ENCODE results near the gene RPS2.

The RPS2 gene

GRCh38 chr16:1950559-1950958, 14.1 kb downstream of the RPS2 start:
- DNase-seq (ENCODE audit: low spot score), result no peak
- TF ChIP-seq CTCF (IDR thresholded peaks at IDR 0.05; ENCODE audit: extremely low read depth, insufficient read depth, missing control alignments), result no peak
- in situ Hi-C loops (cut with MboI; ENCODE audit: low pct_unique_long_range_greater_than_20kb, low sequenced_read_pairs, unreplicated experiment), result no loop called here

GRCh38 chr16:1950047-1950446, 14.6 kb downstream of the RPS2 start:
- in situ Hi-C loops (cut with MboI; ENCODE audit: low pct_unique_long_range_greater_than_20kb, low sequenced_read_pairs, unreplicated experiment), result no loop called here
- no peak for DNase-seq (ENCODE audit: low spot score)
- no peak for TF ChIP-seq CTCF (IDR thresholded peaks at IDR 0.05; ENCODE audit: extremely low read depth, insufficient read depth, missing control alignments)

GRCh38 chr16:1949507-1949906, 15.1 kb downstream of the RPS2 start:
- no peak for TF ChIP-seq CTCF (IDR thresholded peaks at IDR 0.05; ENCODE audit: extremely low read depth, insufficient read depth, missing control alignments)
- in situ Hi-C loops (cut with MboI; ENCODE audit: low pct_unique_long_range_greater_than_20kb, low sequenced_read_pairs, unreplicated experiment), result no loop called here
- DNase-seq (ENCODE audit: low spot score), result no peak

- DNase-seq (ENCODE audit: low spot score), result no peak
- no peak for TF ChIP-seq CTCF (IDR thresholded peaks at IDR 0.05; ENCODE audit: extremely low read depth, insufficient read depth, missing control alignments)
- in situ Hi-C loops (cut with MboI; ENCODE audit: low pct_unique_long_range_greater_than_20kb, low sequenced_read_pairs, unreplicated experiment), result no loop called here
Observed at GRCh38 chr16:1947369-1947670, 17.3 kb downstream of the RPS2 start.

- TF ChIP-seq CTCF (IDR thresholded peaks at IDR 0.05; ENCODE audit: extremely low read depth, insufficient read depth, missing control alignments), result no peak
- no peak for DNase-seq (ENCODE audit: low spot score)
- in situ Hi-C loops (cut with MboI; ENCODE audit: low pct_unique_long_range_greater_than_20kb, low sequenced_read_pairs, unreplicated experiment), result no loop called here
Observed at GRCh38 chr16:1946495-1947368, 17.9 kb downstream of the RPS2 start.

- in situ Hi-C loops (cut with MboI; ENCODE audit: low pct_unique_long_range_greater_than_20kb, low sequenced_read_pairs, unreplicated experiment), result no loop called here
- no peak for TF ChIP-seq CTCF (IDR thresholded peaks at IDR 0.05; ENCODE audit: extremely low read depth, insufficient read depth, missing control alignments)
- no peak for DNase-seq (ENCODE audit: low spot score)
Observed at GRCh38 chr16:1945559-1946391, 18.9 kb downstream of the RPS2 start.

All from GM13977 (cell line).